ENCODE data around the gene ABLIM1.

GRCh38 chr10:114547056-114547455, 111.0 kb downstream of the ABLIM1 start:
- TF ChIP-seq, protein P1, sequence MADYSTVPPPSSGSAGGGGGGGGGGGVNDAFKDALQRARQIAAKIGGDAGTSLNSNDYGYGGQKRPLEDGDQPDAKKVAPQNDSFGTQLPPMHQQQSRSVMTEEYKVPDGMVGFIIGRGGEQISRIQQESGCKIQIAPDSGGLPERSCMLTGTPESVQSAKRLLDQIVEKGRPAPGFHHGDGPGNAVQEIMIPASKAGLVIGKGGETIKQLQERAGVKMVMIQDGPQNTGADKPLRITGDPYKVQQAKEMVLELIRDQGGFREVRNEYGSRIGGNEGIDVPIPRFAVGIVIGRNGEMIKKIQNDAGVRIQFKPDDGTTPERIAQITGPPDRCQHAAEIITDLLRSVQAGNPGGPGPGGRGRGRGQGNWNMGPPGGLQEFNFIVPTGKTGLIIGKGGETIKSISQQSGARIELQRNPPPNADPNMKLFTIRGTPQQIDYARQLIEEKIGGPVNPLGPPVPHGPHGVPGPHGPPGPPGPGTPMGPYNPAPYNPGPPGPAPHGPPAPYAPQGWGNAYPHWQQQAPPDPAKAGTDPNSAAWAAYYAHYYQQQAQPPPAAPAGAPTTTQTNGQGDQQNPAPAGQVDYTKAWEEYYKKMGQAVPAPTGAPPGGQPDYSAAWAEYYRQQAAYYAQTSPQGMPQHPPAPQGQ (CRISPR knock-in tag; IDR thresholded peaks at IDR 0.05; ENCODE audit: borderline replicate concordance) = no peak
- no peak for TF ChIP-seq MXD3 (CRISPR knock-in tag; IDR thresholded peaks at IDR 0.05)
- TF ChIP-seq, protein P2, sequence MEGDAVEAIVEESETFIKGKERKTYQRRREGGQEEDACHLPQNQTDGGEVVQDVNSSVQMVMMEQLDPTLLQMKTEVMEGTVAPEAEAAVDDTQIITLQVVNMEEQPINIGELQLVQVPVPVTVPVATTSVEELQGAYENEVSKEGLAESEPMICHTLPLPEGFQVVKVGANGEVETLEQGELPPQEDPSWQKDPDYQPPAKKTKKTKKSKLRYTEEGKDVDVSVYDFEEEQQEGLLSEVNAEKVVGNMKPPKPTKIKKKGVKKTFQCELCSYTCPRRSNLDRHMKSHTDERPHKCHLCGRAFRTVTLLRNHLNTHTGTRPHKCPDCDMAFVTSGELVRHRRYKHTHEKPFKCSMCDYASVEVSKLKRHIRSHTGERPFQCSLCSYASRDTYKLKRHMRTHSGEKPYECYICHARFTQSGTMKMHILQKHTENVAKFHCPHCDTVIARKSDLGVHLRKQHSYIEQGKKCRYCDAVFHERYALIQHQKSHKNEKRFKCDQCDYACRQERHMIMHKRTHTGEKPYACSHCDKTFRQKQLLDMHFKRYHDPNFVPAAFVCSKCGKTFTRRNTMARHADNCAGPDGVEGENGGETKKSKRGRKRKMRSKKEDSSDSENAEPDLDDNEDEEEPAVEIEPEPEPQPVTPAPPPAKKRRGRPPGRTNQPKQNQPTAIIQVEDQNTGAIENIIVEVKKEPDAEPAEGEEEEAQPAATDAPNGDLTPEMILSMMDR (CRISPR knock-in tag; IDR thresholded peaks at IDR 0.05) = no peak

Measured in HepG2 (cell line).